ENCODE results near the gene MRAP2.
"Not testable (repeated sequence)": the region's sequence is repeated elsewhere in the genome, so short reads cannot be mapped to it uniquely, and the experiment has no call there.

The MRAP2 gene

GRCh38 chr6:84026721-84027164 lies 6.8 kb upstream of the MRAP2 start:
- no peak for DNase-seq
- in situ Hi-C loops (cut with HindIII; ENCODE audit: low pct_ligation_motif_present, low pct_unique_long_range_greater_than_20kb, low sequenced_read_pairs), result no loop called here

DNA sequence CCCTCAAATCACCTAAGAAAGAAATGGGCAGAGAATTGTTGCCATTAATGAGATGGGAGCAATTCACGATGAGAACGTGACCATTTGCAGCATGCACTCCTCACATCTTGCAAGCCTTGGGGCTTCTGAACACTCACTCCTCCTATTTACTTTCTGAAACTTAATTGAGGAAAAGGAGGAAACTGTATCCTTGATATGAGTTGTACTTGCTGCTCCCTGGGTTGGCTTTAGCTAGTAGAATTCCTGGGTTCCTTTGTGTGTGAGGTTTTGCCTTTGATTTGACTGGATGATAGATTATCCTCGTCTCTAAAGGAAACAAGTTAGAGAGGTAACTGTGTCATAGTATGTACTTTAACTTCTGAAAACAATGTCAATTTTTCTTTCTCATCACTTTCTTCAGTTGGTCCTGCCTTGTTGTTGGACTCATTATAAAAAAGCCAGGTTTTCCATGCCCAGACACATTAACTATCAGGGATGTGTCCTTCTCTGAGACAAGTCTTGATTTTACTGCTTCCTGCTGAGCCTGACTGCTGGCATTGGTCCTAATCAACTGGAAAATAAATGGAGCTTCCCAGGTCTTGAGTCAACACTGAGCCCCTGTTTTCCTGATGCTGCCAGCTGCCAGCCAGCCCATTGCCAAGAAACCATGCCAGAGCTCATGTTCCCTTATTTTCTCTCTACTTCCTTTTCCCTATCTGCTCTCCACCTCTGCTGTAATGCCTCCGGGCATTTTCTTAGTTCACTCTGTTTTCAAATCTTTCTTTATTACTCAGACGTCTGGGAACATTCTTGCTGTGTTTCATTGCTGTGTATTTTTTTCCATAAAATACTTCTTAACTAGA lies 6.0 kb upstream of the MRAP2 start:
- in situ Hi-C loops (cut with HindIII; ENCODE audit: low pct_ligation_motif_present, low pct_unique_long_range_greater_than_20kb, low sequenced_read_pairs), result no loop called here
- DNase-seq, result no peak

GRCh38 chr6:84028350-84028749 lies 5.2 kb upstream of the MRAP2 start:
- no peak for DNase-seq
- in situ Hi-C loops (cut with HindIII; ENCODE audit: low pct_ligation_motif_present, low pct_unique_long_range_greater_than_20kb, low sequenced_read_pairs), result no loop called here

- in situ Hi-C loops (cut with HindIII; ENCODE audit: low pct_ligation_motif_present, low pct_unique_long_range_greater_than_20kb, low sequenced_read_pairs); DNase-seq: not testable (repeated sequence)
These were observed 1.6 kb upstream of the MRAP2 start for GRCh38 chr6:84032000-84032399.

DNA sequence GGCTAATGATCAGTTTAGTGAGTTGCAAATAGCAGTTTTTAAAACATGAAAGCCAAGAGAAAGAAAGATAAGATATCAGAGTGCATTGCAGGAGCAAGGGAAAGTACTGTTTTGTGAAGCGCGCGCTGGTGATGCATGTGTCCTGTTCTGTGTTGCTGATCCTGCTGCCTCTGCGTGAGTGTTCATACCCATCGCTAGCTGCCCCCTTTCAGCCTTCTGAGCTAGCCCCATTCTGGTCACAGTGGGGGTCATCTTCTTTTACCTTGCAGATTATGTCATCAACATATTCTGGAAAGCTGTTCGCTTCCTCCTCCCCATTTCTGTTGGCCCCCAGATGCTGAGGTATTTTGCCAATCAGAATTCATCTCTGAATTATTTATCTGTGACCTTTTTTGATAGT lies 1.9 kb downstream of the MRAP2 start:
- no peak for DNase-seq
- in situ Hi-C loops (cut with HindIII; ENCODE audit: low pct_ligation_motif_present, low pct_unique_long_range_greater_than_20kb, low sequenced_read_pairs), result no loop called here

GRCh38 chr6:84037425-84038089 lies 4.0 kb downstream of the MRAP2 start:
- no peak for DNase-seq
- in situ Hi-C loops (cut with HindIII; ENCODE audit: low pct_ligation_motif_present, low pct_unique_long_range_greater_than_20kb, low sequenced_read_pairs), result no loop called here

GRCh38 chr6:84042603-84043002 lies 9.0 kb downstream of the MRAP2 start:
- DNase-seq, result no peak
- in situ Hi-C loops (cut with HindIII; ENCODE audit: low pct_ligation_motif_present, low pct_unique_long_range_greater_than_20kb, low sequenced_read_pairs), result no loop called here

DNA sequence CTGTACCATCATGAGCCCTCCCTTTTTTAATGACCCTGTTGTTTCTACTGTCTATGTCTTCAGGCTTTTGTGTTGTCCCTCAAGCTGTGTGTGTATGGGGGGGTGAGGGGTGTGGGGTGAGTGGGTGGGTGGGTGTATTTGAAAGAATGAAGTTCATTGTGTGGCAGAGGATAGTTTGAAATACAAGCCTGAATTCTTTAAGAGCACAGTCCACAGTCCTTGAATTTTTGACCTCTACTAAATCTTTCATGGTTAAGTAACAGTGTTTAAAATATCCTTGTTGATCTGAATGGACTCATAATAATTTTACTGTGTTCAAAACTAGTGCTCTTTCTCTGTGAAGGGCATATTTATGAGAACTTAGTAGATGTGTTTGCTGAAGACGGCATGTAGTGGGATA lies 10.0 kb downstream of the MRAP2 start:
- in situ Hi-C loops (cut with HindIII; ENCODE audit: low pct_ligation_motif_present, low pct_unique_long_range_greater_than_20kb, low sequenced_read_pairs), result no loop called here
- no peak for DNase-seq

DNA sequence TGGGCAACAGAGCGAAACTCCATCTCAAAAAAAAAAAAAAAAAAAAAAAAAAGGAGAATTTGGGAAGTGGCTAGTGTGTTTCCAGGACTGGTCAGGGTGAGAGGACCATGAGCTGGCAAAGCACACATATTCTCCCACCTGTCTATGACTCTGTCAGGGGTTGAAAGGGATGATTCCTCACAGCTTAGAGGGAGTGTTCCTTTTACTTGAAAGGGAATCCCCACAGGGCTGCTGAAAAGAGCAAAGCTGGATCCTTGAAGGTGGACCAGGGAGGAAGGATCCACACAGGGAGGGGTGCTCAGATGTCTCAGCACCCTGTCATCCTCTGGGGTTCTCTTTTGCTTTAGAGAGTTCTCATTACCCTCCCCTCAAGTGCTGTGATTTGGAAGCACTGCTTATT lies 13.2 kb downstream of the MRAP2 start:
- in situ Hi-C loops (cut with HindIII; ENCODE audit: low pct_ligation_motif_present, low pct_unique_long_range_greater_than_20kb, low sequenced_read_pairs), result no loop called here
- no peak for DNase-seq

GRCh38 chr6:84048588-84048987 lies 15.0 kb downstream of the MRAP2 start:
- DNase-seq, result no peak
- in situ Hi-C loops (cut with HindIII; ENCODE audit: low pct_ligation_motif_present, low pct_unique_long_range_greater_than_20kb, low sequenced_read_pairs), result no loop called here

DNA sequence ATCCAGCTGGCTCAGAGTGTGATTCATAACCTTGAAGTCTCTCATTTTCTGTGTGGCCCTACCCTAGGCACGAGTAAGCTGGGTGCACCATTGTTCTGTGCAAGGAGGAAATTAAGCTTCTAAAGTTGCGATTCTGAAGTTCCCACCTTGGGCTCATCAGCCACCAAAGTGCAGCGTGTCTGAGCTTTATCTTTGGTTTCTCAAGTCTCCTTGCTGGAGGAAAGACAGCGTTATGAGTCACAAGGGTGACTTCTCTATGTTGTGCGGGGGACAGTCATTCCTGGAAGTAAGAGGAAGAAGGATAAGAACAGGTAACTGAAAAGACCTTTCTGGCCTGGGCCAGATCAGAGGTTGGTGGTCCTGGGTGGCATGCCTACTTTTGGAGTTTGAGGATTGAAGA lies 16.8 kb downstream of the MRAP2 start:
- DNase-seq, result no peak
- in situ Hi-C loops (cut with HindIII; ENCODE audit: low pct_ligation_motif_present, low pct_unique_long_range_greater_than_20kb, low sequenced_read_pairs), result no loop called here

GRCh38 chr6:84052204-84052882 lies 18.8 kb downstream of the MRAP2 start:
- no peak for DNase-seq
- in situ Hi-C loops (cut with HindIII; ENCODE audit: low pct_ligation_motif_present, low pct_unique_long_range_greater_than_20kb, low sequenced_read_pairs), result no loop called here

- no peak for DNase-seq
- in situ Hi-C loops (cut with HindIII; ENCODE audit: low pct_ligation_motif_present, low pct_unique_long_range_greater_than_20kb, low sequenced_read_pairs), result no loop called here
These were observed 19.3 kb downstream of the MRAP2 start for GRCh38 chr6:84052883-84053241.

GRCh38 chr6:84055647-84056046 lies 22.1 kb downstream of the MRAP2 start:
- in situ Hi-C loops (cut with HindIII; ENCODE audit: low pct_ligation_motif_present, low pct_unique_long_range_greater_than_20kb, low sequenced_read_pairs), result no loop called here

GRCh38 chr6:84057908-84058307 lies 24.3 kb downstream of the MRAP2 start:
- in situ Hi-C loops (cut with HindIII; ENCODE audit: low pct_ligation_motif_present, low pct_unique_long_range_greater_than_20kb, low sequenced_read_pairs), result no loop called here
- DNase-seq, result no peak

More at GRCh38 chr6:84055647-84056046, 22.1 kb downstream of the MRAP2 start:
- DNase-seq, result no peak

DNA sequence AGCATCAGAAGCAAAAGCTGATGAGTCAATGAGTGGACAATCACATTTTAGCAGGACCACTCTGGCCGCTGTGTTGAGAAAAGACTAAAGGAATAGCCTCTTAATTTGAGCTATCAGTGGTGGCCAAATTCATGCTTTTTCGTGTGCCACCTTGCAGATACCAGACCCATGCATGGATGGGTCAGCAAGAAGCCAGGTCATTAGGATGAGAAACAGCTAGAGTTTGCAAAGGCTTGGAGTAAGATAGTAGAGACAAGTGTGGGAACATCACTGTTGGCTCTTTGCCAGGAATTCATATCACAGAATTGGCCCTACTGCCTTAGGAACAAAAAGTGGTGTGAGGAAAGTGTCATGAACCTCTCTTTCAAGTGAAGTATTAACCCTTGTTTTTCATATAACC lies 25.5 kb downstream of the MRAP2 start:
- no peak for DNase-seq
- in situ Hi-C loops (cut with HindIII; ENCODE audit: low pct_ligation_motif_present, low pct_unique_long_range_greater_than_20kb, low sequenced_read_pairs), result no loop called here

- in situ Hi-C loops (cut with HindIII; ENCODE audit: low pct_ligation_motif_present, low pct_unique_long_range_greater_than_20kb, low sequenced_read_pairs), result no loop called here
- no peak for DNase-seq
These were observed 27.6 kb downstream of the MRAP2 start for GRCh38 chr6:84061174-84061573.

DNA sequence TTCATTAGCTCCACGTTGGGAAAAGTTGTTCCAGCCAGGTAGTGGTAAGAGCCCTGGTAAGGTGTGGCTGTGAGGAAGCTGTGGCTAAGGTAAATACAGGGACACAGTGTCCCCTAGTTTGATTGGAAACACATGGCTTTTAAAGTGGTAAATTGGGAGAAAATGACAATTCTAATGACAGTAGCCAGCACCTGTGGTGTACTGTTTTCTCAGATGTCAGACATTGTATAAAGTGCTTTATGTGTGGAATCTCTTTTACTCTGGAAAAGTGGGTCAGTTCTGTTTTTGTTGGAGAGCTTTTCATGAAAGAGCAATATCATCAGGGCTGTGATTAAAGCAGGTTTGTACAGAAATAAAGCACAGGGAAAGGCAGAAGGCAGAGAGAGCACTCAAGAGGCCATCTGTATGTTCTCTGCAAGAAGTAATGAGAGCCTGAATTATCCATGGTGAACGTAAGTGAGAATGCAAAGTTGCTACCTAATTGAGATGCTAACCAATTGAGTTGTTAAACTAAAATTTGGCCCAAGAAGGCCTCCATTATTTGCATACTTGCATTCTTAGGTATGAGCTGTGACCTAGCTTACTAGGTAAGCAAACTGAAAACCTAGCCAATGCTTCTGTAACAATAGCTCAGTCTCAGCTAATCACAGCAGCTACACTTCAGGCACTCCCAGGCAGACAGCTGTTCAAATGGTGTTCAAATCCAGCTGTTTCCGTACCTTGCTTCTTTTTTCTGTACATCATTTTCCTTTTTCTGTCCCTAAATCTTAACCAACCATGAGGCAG lies 28.2 kb downstream of the MRAP2 start:
- in situ Hi-C loops (cut with HindIII; ENCODE audit: low pct_ligation_motif_present, low pct_unique_long_range_greater_than_20kb, low sequenced_read_pairs), result no loop called here
- DNase-seq, result no peak
